Neural progenitor cell (in vitro differentiated cells): ENCODE data around the gene B4GALT5.

Experiments
- CTCF ChIP-seq: fragments of 200-600 bp; sonication (generic); IDR thresholded peaks from 2 replicates; pipeline ENCODE4 v1.5.1; 2017; ENCODE audit warnings: antibody characterized with exemption, mild to moderate bottlenecking
- EZH2 ChIP-seq: fragments of 200-600 bp; sonication (generic); IDR thresholded peaks from 2 replicates; pipeline ENCODE4 v1.6.1; 2017; ENCODE audit warnings: antibody characterized with exemption, mild to moderate bottlenecking, moderate library complexity
- EZH2phosphoT487 ChIP-seq: fragments of 200-600 bp; sonication (generic); IDR thresholded peaks from 2 replicates; pipeline ENCODE4 v1.6.1; 2017; ENCODE audit warnings: antibody characterized with exemption

- TF ChIP-seq CTCF (no peak), EZH2 (no peak), EZH2phosphoT487 (no peak)
Observed at GRCh38 chr20:49682798-49683197, 30.9 kb downstream of the B4GALT5 start.
